Measurements from ENCODE around the gene ATF7IP2. TPM values are rescaled to one million over a fixed set of nuclear protein-coding genes. Genes with fewer than 3 reads are reported as not detected.
"Not testable (repeated sequence)": the region's sequence is repeated elsewhere in the genome, so short reads cannot be mapped to it uniquely, and the experiment has no call there.

Gene ATF7IP2
- total RNA-seq, 1 donor from 2014 or later, result 80.7 TPM

DNA sequence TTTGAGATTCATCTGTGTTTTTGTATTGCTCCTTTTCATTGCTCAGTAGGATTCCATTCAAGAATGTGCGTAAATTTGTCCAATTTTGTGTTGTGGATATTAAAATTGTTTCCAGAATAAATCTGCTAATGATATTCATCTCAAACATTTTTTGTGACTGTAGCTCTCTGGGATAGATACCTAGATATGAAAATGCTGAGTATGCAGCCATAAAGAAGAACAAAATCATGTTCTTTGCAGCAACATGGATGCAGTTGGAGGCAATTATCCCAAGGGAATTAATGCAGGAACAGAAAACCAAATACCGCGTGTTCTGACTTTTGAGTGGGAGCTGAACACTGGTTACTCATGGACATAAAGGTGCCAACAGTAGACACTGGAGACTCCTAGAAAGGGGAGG lies 40.2 kb upstream of the ATF7IP2 start:
- no peak overlapping the region for H3K27ac Mint-ChIP-seq
- H3K4me3 Mint-ChIP-seq (ENCODE audit: low read depth), result no peak overlapping the region
- H3K36me3 Mint-ChIP-seq (ENCODE audit: insufficient read depth), result peaks cover 13% of the 10 kb centered on the region
- TF ChIP-seq CTCF (IDR thresholded peaks at IDR 0.05; ENCODE audit: unreplicated experiment), result no peak
- H3K27me3 Mint-ChIP-seq, result no peaks in the 10 kb centered on the region
- no peaks in the 10 kb centered on the region for H3K4me1 Mint-ChIP-seq (ENCODE audit: low read depth)
- peaks cover 32% of the 10 kb centered on the region for H3K9me3 Mint-ChIP-seq (ENCODE audit: low read depth)
- no peak for DNase-seq (ENCODE audit: low spot score, unreplicated experiment)

- H3K27me3 Mint-ChIP-seq, result no peaks in the 10 kb centered on the region
- no peak for DNase-seq (ENCODE audit: low spot score, unreplicated experiment)
- H3K4me1 Mint-ChIP-seq (ENCODE audit: low read depth), result no peaks in the 10 kb centered on the region
- peaks cover 12% of the 10 kb centered on the region for H3K9me3 Mint-ChIP-seq (ENCODE audit: low read depth)
- no peak for TF ChIP-seq CTCF (IDR thresholded peaks at IDR 0.05; ENCODE audit: unreplicated experiment)
- H3K36me3 Mint-ChIP-seq (ENCODE audit: insufficient read depth), result no peaks in the 10 kb centered on the region
- no peak overlapping the region for H3K27ac Mint-ChIP-seq
- no peak overlapping the region for H3K4me3 Mint-ChIP-seq (ENCODE audit: low read depth)
These were observed 36.0 kb upstream of the ATF7IP2 start for GRCh38 chr16:10349851-10350250.

DNA sequence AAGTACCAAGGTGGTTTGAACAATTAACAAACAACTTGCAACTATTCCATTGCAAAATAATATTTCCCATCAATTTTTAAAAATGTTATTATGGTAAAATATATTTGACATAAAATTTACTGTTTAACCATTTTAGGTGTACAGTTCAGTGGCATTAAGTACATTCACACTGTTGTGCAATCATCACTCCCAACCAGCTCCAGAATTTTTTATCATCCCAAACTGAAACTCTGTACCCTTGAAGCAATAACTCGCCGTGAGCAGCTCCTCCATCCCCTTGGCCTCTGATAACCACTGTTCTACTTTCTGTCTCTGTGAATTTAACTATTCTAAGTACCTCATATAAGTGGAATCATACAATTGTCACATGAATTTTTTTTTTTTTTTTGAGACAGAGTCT lies 33.6 kb upstream of the ATF7IP2 start:
- peaks cover 3% of the 10 kb centered on the region for H3K9me3 Mint-ChIP-seq (ENCODE audit: low read depth)

DNA sequence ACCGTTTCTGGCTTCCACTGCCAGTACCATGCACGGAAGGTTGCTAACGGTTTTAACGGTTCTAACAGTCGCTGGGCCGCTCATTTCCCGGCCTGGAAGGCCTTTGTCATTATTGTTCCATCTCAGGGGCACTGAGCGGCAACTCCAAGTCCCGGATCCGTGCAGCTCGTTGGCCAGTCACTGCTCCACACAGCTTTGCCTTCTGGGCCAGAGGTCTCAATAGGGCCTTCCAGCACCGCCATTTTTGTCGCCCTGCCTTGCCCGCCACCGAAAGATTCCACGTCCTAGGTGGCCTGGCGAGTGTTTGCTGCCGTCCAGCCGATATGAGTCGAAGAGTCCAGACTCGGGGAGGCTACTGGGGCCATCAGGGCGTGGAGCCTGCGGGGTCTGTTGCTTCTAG lies 30.3 kb upstream of the ATF7IP2 start:
- Mint-ChIP-seq H3K27ac (no peak overlapping the region), H3K36me3 (ENCODE audit: insufficient read depth) (peaks cover 2% of the 10 kb centered on the region), H3K4me3 (ENCODE audit: low read depth) (no peak overlapping the region), H3K27me3 (no peaks in the 10 kb centered on the region), H3K9me3 (ENCODE audit: low read depth) (peaks cover 10% of the 10 kb centered on the region), H3K4me1 (ENCODE audit: low read depth) (peaks cover 1% of the 10 kb centered on the region)
- TF ChIP-seq CTCF (IDR thresholded peaks at IDR 0.05; ENCODE audit: unreplicated experiment), result no peak
- no peak for DNase-seq (ENCODE audit: low spot score, unreplicated experiment)

More for the DNA sequence above, 33.6 kb upstream of the ATF7IP2 start:
- Mint-ChIP-seq H3K27ac (no peak overlapping the region), H3K36me3 (ENCODE audit: insufficient read depth) (no peaks in the 10 kb centered on the region), H3K27me3 (no peaks in the 10 kb centered on the region), H3K4me1 (ENCODE audit: low read depth) (no peaks in the 10 kb centered on the region), H3K4me3 (ENCODE audit: low read depth) (no peak overlapping the region)
- DNase-seq (ENCODE audit: low spot score, unreplicated experiment), result no peak
- no peak for TF ChIP-seq CTCF (IDR thresholded peaks at IDR 0.05; ENCODE audit: unreplicated experiment)

GRCh38 chr16:10356870-10357842 lies 28.7 kb upstream of the ATF7IP2 start:
- peaks cover 13% of the 10 kb centered on the region for H3K9me3 Mint-ChIP-seq (ENCODE audit: low read depth)
- H3K4me3 Mint-ChIP-seq (ENCODE audit: low read depth), result no peak overlapping the region
- no peak for DNase-seq (ENCODE audit: low spot score, unreplicated experiment)
- no peak for TF ChIP-seq CTCF (IDR thresholded peaks at IDR 0.05; ENCODE audit: unreplicated experiment)
- peaks cover 4% of the 10 kb centered on the region for H3K4me1 Mint-ChIP-seq (ENCODE audit: low read depth)
- H3K27ac Mint-ChIP-seq, result peak overlapping the region; percentile 13
- no peaks in the 10 kb centered on the region for H3K27me3 Mint-ChIP-seq
- peaks cover 2% of the 10 kb centered on the region for H3K36me3 Mint-ChIP-seq (ENCODE audit: insufficient read depth)

GRCh38 chr16:10361747-10362076 lies 24.1 kb upstream of the ATF7IP2 start:
- Mint-ChIP-seq H3K9me3 (ENCODE audit: low read depth) (peaks cover 13% of the 10 kb centered on the region), H3K27ac (peak overlapping the region; percentile 59)
- H3K36me3 Mint-ChIP-seq (ENCODE audit: insufficient read depth); H3K4me3 Mint-ChIP-seq (ENCODE audit: low read depth); H3K4me1 Mint-ChIP-seq (ENCODE audit: low read depth); DNase-seq (ENCODE audit: low spot score, unreplicated experiment); H3K27me3 Mint-ChIP-seq: not testable (repeated sequence)
